H9 (cell line): ENCODE data around the gene CHST13. TPM values are rescaled to one million over a fixed set of nuclear protein-coding genes. Genes with fewer than 3 reads are reported as not detected.
A peak's percentile ranks its signal among the peaks of the same experiment; 100 is the strongest.

Experiments used
- DNase-seq: peaks from one replicate; pipeline ENCODE4 v3.0.0-alpha.2; 2017
- H2AFZ ChIP-seq: one replicate; pipeline ENCODE4 v1.6.1; 2013; ENCODE audit warnings: mild to moderate bottlenecking, low read length, control low read depth, moderate library complexity
- H2AK5ac ChIP-seq: 2 replicates; pipeline ENCODE4 v1.6.1; 2013; ENCODE audit warnings: low read length, control low read depth, mixed read lengths; ENCODE audit not compliant: insufficient read length
- H2BK120ac ChIP-seq: one replicate; pipeline ENCODE4 v1.6.1; 2013; ENCODE audit warnings: low read depth, mild to moderate bottlenecking, low read length, control low read depth, inconsistent platforms; ENCODE audit not compliant: poor library complexity, severe bottlenecking
- H2BK12ac ChIP-seq: 2 replicates; pipeline ENCODE4 v1.6.1; 2013; ENCODE audit warnings: low read length, control low read depth, mixed read lengths, low read depth; ENCODE audit not compliant: insufficient read length
- H2BK15ac ChIP-seq: 2 replicates; pipeline ENCODE4 v1.6.1; 2013; ENCODE audit warnings: low read depth, low read length, control low read depth
- H2BK20ac ChIP-seq: one replicate; pipeline ENCODE4 v1.6.1; 2013; ENCODE audit warnings: low read depth, mild to moderate bottlenecking, low read length, control low read depth, inconsistent platforms; ENCODE audit not compliant: poor library complexity, severe bottlenecking
- H2BK5ac ChIP-seq: 2 replicates; pipeline ENCODE4 v1.6.1; 2013; ENCODE audit warnings: low read length, control low read depth, mixed read lengths; ENCODE audit not compliant: insufficient read length
- H3K14ac ChIP-seq: 2 replicates; pipeline ENCODE4 v1.6.1; 2013; ENCODE audit warnings: low read length, control low read depth; ENCODE audit not compliant: insufficient read depth
- H3K18ac ChIP-seq: 2 replicates; pipeline ENCODE4 v1.6.1; 2013; ENCODE audit warnings: low read depth, mild to moderate bottlenecking, mixed read lengths, low read length, control low read depth; ENCODE audit not compliant: insufficient read length
- H3K23ac ChIP-seq: 2 replicates; pipeline ENCODE4 v1.6.1; 2013; ENCODE audit warnings: low read length, control low read depth, mixed read lengths, low read depth; ENCODE audit not compliant: insufficient read length
- H3K23me2 ChIP-seq: 2 replicates; pipeline ENCODE4 v1.6.1; 2013; ENCODE audit warnings: low read depth, mild to moderate bottlenecking, mixed read lengths, low read length, control low read depth; ENCODE audit not compliant: insufficient read length, poor library complexity, severe bottlenecking
- H3K27ac ChIP-seq: 2 replicates; pipeline ENCODE4 v1.5.1; 2013; ENCODE audit warnings: low read length, control low read depth, mixed read lengths, low read depth; ENCODE audit not compliant: insufficient read length
- H3K27me3 ChIP-seq: 2 replicates; pipeline ENCODE4 v1.6.1; 2013; ENCODE audit warnings: low read length, control low read depth, inconsistent platforms; ENCODE audit not compliant: insufficient read depth
- H3K4ac ChIP-seq: 2 replicates; pipeline ENCODE4 v1.6.1; 2013; ENCODE audit warnings: low read depth, mild to moderate bottlenecking, control low read depth, inconsistent platforms, low read length, moderate library complexity
- H3K4me1 ChIP-seq: 2 replicates; pipeline ENCODE4 v1.6.1; 2013; ENCODE audit warnings: low read length, control low read depth, inconsistent platforms; ENCODE audit not compliant: insufficient read depth
- H3K4me2 ChIP-seq: 2 replicates; pipeline ENCODE4 v1.6.1; 2013; ENCODE audit warnings: low read length, control low read depth, mixed read lengths; ENCODE audit not compliant: insufficient read length, insufficient read depth
- H3K56ac ChIP-seq: 2 replicates; pipeline ENCODE4 v1.6.1; 2013; ENCODE audit warnings: low read depth, mild to moderate bottlenecking, mixed read lengths, low read length, control low read depth; ENCODE audit not compliant: insufficient read length
- H3K79me1 ChIP-seq: 2 replicates; pipeline ENCODE4 v1.6.1; 2013; ENCODE audit warnings: low read depth, mild to moderate bottlenecking, moderate library complexity, low read length, control low read depth, inconsistent platforms; ENCODE audit not compliant: insufficient read depth, poor library complexity, severe bottlenecking
- H3K79me2 ChIP-seq: 2 replicates; pipeline ENCODE4 v1.6.1; 2013; ENCODE audit warnings: low read length, control low read depth, inconsistent platforms; ENCODE audit not compliant: insufficient read depth
- H3K9ac ChIP-seq: 2 replicates; pipeline ENCODE4 v1.6.1; 2013; ENCODE audit warnings: low read length, control low read depth, mixed read lengths; ENCODE audit not compliant: insufficient read length; ENCODE audit errors: extremely low read depth
- H3K9me3 ChIP-seq: one replicate; pipeline ENCODE4 v1.6.1; 2013; ENCODE audit warnings: low read depth, low read length, inconsistent platforms; ENCODE audit not compliant: control insufficient read depth
- H3T11ph ChIP-seq: one replicate; pipeline ENCODE4 v1.6.1; 2013; ENCODE audit warnings: mild to moderate bottlenecking, low read length, control low read depth, inconsistent platforms
- H4K20me1 ChIP-seq: one replicate; pipeline ENCODE4 v1.6.1; 2013; ENCODE audit not compliant: control insufficient read depth, insufficient read length, insufficient read depth
- H4K5ac ChIP-seq: 2 replicates; pipeline ENCODE4 v1.6.1; 2013; ENCODE audit warnings: low read depth, mild to moderate bottlenecking, mixed read lengths, low read length, control low read depth; ENCODE audit not compliant: insufficient read length
- H4K8ac ChIP-seq: replicated peaks from 2 replicates; pipeline ENCODE4 v1.6.1; 2013; ENCODE audit warnings: low read length, control low read depth, mixed read lengths, low read depth; ENCODE audit not compliant: insufficient read length
- H4K91ac ChIP-seq: 2 replicates; pipeline ENCODE4 v1.6.1; 2013; ENCODE audit warnings: low read depth, mild to moderate bottlenecking, moderate library complexity, mixed read lengths, low read length, control low read depth; ENCODE audit not compliant: insufficient read length
- H3K27ac Mint-ChIP-seq, 3 experiments: 2 replicates in 2 of 3; 3 replicates in 1 of 3; pipeline ENCODE4 v1.8.0; 2020 to 2021; ENCODE audit warnings: mixed read lengths in 3 of 3, mild to moderate bottlenecking in 1 of 3, moderate library complexity in 1 of 3
- H3K27me3 Mint-ChIP-seq: 2 replicates; pipeline ENCODE4 v1.8.0; 2021; ENCODE audit warnings: low read depth, mild to moderate bottlenecking, moderate library complexity, mixed read lengths
- H3K36me3 Mint-ChIP-seq, 3 experiments: 2 replicates in 2 of 3; 3 replicates in 1 of 3; pipeline ENCODE4 v1.8.0; 2020 to 2021; ENCODE audit warnings: low read depth in 3 of 3, mixed read lengths in 3 of 3; ENCODE audit not compliant: insufficient read depth in 1 of 3
- H3K4me1 Mint-ChIP-seq, 2 experiments: 2 replicates each; pipeline ENCODE4 v1.8.0; 2020; ENCODE audit warnings: mixed read lengths in 2 of 2
- H3K4me3 Mint-ChIP-seq, 2 experiments: 2 replicates in 1 of 2; 3 replicates in 1 of 2; pipeline ENCODE4 v1.8.0; 2020 to 2021; ENCODE audit warnings: mild to moderate bottlenecking in 2 of 2, mixed read lengths in 2 of 2, moderate library complexity in 1 of 2
- H3K9me3 Mint-ChIP-seq, 2 experiments: 2 replicates in 1 of 2; 3 replicates in 1 of 2; pipeline ENCODE4 v1.8.0; 2020; ENCODE audit warnings: mild to moderate bottlenecking in 2 of 2, mixed read lengths in 2 of 2, moderate library complexity in 1 of 2
- CTCF ChIP-seq: fragments of 200-600 bp; sonication (generic); conservative IDR thresholded peaks from 3 replicates; pipeline ENCODE4 v1.8.0; 2021; ENCODE audit warnings: antibody characterized with exemption, mild to moderate bottlenecking
- WGBS: extraction: QIAGEN DNeasy Blood & Tissue Kit; methylation state at CpG from one replicate; pipeline ENCODE4 v1.1.7; 2013; ENCODE audit warnings: missing lambda C conversion rate, low lambda C conversion rate, mixed read lengths; ENCODE audit not compliant: insufficient read length; ENCODE audit errors: extremely low coverage; 5-methylcytosine and 5-hydroxymethylcytosine counted together
- total RNA-seq: library from RNA; stranded (reverse); gene quantifications from 2 replicates; pipeline ENCODE4 v1.2.1, GENCODE V29; 2021

The CHST13 gene
- total RNA-seq, 1 experiment from 2014 or later: 0.85 TPM

GRCh38 chr3:126477061-126477380 is 46.9 kb upstream of the CHST13 start:
- Histone ChIP-seq H3K14ac (0 out of 2 replicates have a peak overlapping the region, but pooled peaks have one; percentile 39), H3K27me3 (no peaks in the 10 kb centered on the region), H2AK5ac (no peak overlapping the region), H3K23ac (no peak overlapping the region), H2BK5ac (no peak overlapping the region), H3K79me2 (peaks cover 9% of the 10 kb centered on the region; the same call in 1 of the 2 replicates), H4K91ac (no peak overlapping the region), H4K5ac (no peak overlapping the region), H4K8ac (no peak overlapping the region), H2BK12ac (no peak overlapping the region), H3K79me1 (no peaks in the 10 kb centered on the region), H3T11ph (no peak overlapping the region), H3K4ac (no peak overlapping the region), H3K56ac (no peak overlapping the region), H3K4me1 (peaks cover 9% of the 10 kb centered on the region; the same call in 1 of the 2 replicates), H4K20me1 (no peaks in the 10 kb centered on the region), H3K9me3 (no peaks in the 10 kb centered on the region), H3K27ac (no peak overlapping the region), H2BK15ac (no peak overlapping the region), H2BK20ac (no peak overlapping the region), H3K4me2 (peak overlapping the region; percentile 79), H2AFZ (no peak overlapping the region), H3K23me2 (peaks cover 13% of the 10 kb centered on the region), H2BK120ac (no peak overlapping the region), H3K18ac (no peak overlapping the region), H3K9ac (no peak overlapping the region)
- no peaks in the 10 kb centered on the region; a peak in 1 of 5 replicates for H3K9me3 Mint-ChIP-seq
- H3K27me3 Mint-ChIP-seq: peaks cover 2% of the 10 kb centered on the region; the same call in 1 of the 2 replicates
- no CpG with 5 or more reads among the region's 4 CpGs for WGBS
- peak; percentile 34 for DNase-seq
- no peak for TF ChIP-seq CTCF
- peaks cover 31 to 36% of the 10 kb centered on the region in 2 experiments for H3K4me1 Mint-ChIP-seq
- peaks cover 4 to 11% (median 10%) of the 10 kb centered on the region in 3 experiments; a peak in 6 of 7 replicates for H3K36me3 Mint-ChIP-seq
- H3K27ac Mint-ChIP-seq: peak overlapping the region in 1 of 3 experiments; percentile 41; a peak in 2 of 7 replicates
- H3K4me3 Mint-ChIP-seq: peak overlapping the region; percentile 74 to 80
